Measurements from ENCODE around the gene ANXA10.
"Not testable (repeated sequence)": the region's sequence is repeated elsewhere in the genome, so short reads cannot be mapped to it uniquely, and the experiment has no call there.

Gene ANXA10

GRCh38 chr4:168164045-168164444 lies 71.7 kb downstream of the ANXA10 start:
- no peak for DNase-seq

- no peak for DNase-seq
These were observed 72.7 kb downstream of the ANXA10 start for GRCh38 chr4:168164915-168165548.

- DNase-seq: no peak
These were observed 75.5 kb downstream of the ANXA10 start for GRCh38 chr4:168167714-168168284.

- DNase-seq: no peak
These were observed 82.0 kb downstream of the ANXA10 start for GRCh38 chr4:168174308-168174707.

DNA sequence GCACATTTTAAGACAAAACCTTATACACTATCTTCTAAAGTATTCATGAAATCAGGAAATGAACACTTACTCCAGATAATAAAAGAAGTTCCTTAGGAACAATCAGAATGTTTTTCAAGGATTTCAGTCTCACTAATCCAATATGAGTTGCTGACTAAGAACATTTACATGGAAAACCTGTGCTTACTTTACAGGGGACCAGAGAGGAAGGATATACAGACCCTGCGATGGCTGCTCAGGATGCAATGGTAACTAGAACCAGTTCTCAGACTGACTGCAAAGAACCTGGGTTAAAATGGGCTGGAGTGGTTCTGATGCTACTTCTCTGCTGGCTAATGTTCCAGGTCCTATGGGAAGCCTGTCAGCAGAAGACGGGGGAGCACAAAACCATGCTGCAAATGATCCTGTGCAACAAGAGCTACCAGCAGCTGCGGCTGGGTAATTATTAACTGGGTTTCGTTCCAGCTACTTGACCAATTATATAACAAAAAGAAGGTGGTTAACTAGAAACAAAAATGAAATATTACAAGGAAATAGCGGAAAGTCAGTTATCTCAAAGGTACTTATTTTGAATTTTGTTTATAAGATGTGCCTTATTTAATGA lies 85.3 kb downstream of the ANXA10 start:
- DNase-seq: no peak

DNA sequence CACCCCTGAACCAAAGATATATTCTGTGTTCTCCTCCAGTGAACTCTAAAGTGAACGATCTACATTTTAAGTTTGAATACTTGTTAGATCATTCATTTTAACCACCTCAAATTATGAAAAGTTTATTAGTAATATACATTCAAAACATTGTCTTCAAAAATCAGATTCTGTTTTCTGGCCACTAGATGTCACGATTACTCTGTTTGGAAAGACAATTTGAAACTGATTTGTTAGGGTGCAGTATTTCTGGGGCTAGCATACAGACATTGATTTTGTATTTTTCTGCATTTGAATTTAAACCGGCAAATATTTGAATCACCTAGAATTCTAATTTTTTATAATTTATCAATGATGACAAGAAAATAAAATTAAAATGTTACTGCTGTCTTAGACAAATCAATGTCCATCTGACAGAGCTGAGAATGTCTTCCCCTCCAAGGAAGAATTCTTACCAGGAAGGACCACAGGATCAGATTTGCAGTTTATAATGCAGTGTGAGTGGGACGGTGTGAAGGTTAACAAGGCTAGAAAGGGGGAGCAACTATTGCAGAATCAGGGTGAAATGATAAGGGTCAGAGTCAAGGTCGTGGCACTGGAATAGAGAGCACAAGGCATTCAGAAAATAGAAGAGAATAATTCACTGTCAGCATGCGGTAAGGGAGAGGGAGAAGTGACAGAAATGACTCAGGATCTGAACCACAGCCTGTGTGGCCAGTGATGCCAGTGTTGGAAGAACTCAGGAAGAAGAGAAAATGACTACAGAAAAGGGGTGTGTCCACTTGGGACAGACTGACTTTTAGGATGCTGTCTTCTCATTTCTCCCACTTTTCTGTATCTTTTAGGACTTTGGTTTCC lies 91.6 kb downstream of the ANXA10 start:
- peak; percentile 53 to 58 for DNase-seq

- no peak for DNase-seq
These were observed 96.4 kb downstream of the ANXA10 start for GRCh38 chr4:168188754-168189153.

DNA sequence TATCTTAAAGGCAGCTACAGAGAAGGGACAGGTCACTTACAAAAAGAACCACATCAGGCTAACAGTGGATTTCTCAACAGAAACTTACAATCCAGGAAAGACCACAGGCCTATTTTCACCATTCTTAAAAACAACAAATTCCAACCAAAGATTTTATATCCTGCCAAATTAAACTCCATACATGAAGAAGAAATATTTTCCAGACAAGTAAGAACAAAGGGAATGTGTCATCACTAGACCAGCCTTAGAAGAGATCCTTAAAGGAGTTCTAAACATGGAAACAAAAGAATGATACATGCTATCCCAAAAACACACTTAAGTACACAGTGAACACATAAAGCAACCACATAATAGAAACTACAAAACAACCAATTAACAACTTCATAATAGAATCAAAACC lies 105.6 kb downstream of the ANXA10 start:
- DNase-seq: no peak

- no peak for DNase-seq
These were observed 107.1 kb downstream of the ANXA10 start for GRCh38 chr4:168199260-168199957.

GRCh38 chr4:168200685-168201084 lies 108.3 kb downstream of the ANXA10 start:
- DNase-seq: no peak

DNA sequence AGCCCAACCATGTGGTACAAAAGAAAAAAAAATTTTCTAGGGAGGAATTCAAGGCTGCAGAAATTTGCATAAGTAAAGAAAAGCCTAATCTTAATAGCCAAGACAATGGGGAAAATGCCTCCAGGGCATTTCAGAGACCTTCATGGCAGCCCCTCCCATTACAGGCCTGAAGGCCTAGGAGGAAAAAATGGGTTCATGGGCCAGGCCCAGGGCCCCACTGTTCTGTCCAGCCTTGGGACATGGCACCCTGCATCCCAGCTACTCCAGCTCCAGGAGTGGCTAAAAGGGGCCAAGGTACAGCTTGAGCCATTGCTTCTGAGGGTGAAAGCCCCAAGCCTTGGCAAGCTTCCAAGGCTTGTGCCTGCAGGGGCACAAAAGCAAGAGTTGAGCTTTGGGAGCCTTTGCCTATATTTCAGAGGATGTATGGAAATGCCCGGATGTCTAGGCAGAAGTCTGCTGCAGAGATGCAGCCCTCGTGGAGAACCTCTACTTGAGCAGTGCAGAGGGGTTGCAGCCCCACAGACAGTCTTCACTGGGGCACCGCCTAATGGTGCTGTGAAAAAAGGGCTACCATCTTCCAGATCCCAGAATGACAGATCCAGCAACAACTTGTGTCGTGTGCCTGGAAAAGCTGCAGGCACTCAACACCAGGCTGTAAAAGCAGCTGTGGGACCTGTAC lies 111.0 kb downstream of the ANXA10 start:
- DNase-seq: no peak

GRCh38 chr4:168208957-168209614 lies 116.7 kb downstream of the ANXA10 start:
- DNase-seq: no peak

DNA sequence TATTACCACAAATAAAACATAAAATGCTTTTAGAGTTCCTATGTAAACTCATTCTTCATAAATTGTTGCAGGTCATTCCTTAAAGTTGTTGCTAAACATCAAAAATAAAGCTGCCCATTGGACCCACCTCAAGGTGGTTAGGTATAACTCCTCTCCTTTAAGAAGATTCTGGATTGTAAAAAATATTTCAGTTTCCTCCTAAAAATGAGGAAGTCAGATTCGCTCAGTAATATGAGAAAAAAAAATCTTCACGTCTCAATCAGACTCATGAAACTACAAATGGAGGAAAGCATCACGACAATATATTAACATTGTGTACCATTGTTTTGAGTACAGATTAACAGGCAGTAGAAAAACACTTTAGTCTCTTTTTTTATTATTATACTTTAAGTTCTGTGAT lies 120.3 kb downstream of the ANXA10 start:
- DNase-seq: no peak

DNA sequence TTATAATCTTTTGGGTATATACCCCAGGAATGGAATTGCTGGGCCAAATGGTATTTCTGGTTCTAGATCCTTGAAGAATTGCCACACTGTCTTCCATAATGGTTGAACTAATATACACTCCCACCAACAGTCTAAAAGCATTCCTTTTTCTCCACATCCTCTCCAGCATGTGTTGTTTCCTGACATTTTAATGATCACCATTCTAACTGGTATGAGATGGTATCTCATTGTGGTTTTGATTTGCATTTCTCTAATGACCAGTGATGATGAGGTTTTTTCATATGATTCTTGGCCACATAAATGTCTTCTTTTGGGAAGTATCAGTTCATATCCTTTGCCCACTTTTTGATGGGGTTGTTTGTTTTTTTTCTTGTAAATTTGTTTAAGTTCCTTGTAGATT lies 121.2 kb downstream of the ANXA10 start:
- not testable (repeated sequence) for DNase-seq

- no peak for DNase-seq
These were observed 126.3 kb downstream of the ANXA10 start for GRCh38 chr4:168218645-168219044.

DNA sequence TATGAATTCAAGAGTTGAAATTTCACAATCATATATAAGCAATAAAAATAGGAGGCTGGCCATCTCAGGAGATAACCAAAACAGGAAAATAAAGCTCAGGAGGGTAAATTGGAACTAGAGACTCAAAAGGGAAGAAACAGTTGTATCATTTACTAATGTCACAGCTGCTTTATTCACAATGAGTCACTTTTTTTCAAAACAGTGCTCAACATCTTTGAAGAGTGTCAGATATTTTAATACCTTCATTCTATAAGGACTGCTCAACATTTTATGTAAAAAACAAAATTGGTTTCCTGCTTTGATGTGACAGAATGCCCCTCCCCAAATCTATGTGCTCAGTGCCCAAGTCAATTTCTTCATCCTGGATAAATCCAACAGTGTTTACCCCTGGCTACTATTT lies 128.6 kb downstream of the ANXA10 start:
- no peak for DNase-seq

- no peak for DNase-seq
These were observed 129.0 kb downstream of the ANXA10 start for GRCh38 chr4:168221301-168221700.
